Mucosa of descending colon (tissue), 3 donors: ENCODE data around the gene IGSF6. TPM values are rescaled to one million over a fixed set of nuclear protein-coding genes. Genes with fewer than 3 reads are reported as not detected.

Experiments used
- ATAC-seq: fragments of 200-7000 bp; cut with Tn5 transposase; one replicate; pipeline ENCODE4 v1.9.1; 2020; ENCODE audit warnings: mild to moderate bottlenecking, moderate library complexity
- DNase-seq, 3 donors: peaks; one replicate each; pipeline ENCODE4 v3.0.0-alpha.2; 2020
- H3K36me3 ChIP-seq: fragments of 200-600 bp; one replicate; pipeline ENCODE4 v1.8.0; 2021; ENCODE audit warnings: low read depth, mild to moderate bottlenecking
- H3K4me1 ChIP-seq: fragments of 200-600 bp; one replicate; pipeline ENCODE4 v1.8.0; 2021; ENCODE audit warnings: low read depth, mild to moderate bottlenecking
- H3K4me3 ChIP-seq: fragments of 200-600 bp; one replicate; pipeline ENCODE4 v1.8.0; 2021; ENCODE audit warnings: mild to moderate bottlenecking
- H3K9me3 ChIP-seq: fragments of 200-600 bp; one replicate; pipeline ENCODE4 v1.8.0; 2021; ENCODE audit warnings: mild to moderate bottlenecking
- CTCF ChIP-seq: fragments of 200-600 bp; IDR thresholded peaks from one replicate; pipeline ENCODE4 v1.8.0; 2022; ENCODE audit warnings: antibody characterized with exemption, mild to moderate bottlenecking
- intact Hi-C, 2 donors: fragments of 100-400 bp; cut with DNase I in 1 of 2; cut with micrococcal nuclease in 1 of 2; formaldehyde crosslinking; loops; one replicate each; pipeline versions ENCODE4 v1.11.0 to v1.11.1; 2022; cut with DNase I, micrococcal nuclease
- total RNA-seq, 3 donors: library from RNA; stranded (reverse); fragmentation: NEBNext Ultra II Directional in 2 of 3; extraction: Animal tissue kit (Norgen Biotek cat#: 25700) in 2 of 3; gene quantifications; one replicate each; pipeline versions ENCODE4 v1.2.1 to v1.2.4, GENCODE V29; 2021 to 2023
- donor health status: DM: no; HTN: no; CAD: no; lungs with moderate emphysema.
- donor health status: DM: no; HTN: no; CAD: no.
- donor health status: DM: no; HTN: yes; CAD: no.

Gene IGSF6
- total RNA-seq, 3 donors from 2014 or later: 3.5 to 7.3 (median 4.6) TPM

GRCh38 chr16:21644674-21645073 is 7.7 kb downstream of the IGSF6 start:
- Histone ChIP-seq H3K9me3 (no peaks in the 10 kb centered on the region), H3K36me3 (no peaks in the 10 kb centered on the region), H3K4me1 (peaks cover 9% of the 10 kb centered on the region), H3K4me3 (no peak overlapping the region)
- intact Hi-C loops: no loop called here
- TF ChIP-seq CTCF: no peak
- ATAC-seq (no peak), DNase-seq (no peak)

- ATAC-seq: no peak
- TF ChIP-seq CTCF: no peak
- no peak for DNase-seq
- H3K4me3 ChIP-seq: no peak overlapping the region
- H3K4me1 ChIP-seq: peaks cover 9% of the 10 kb centered on the region
- H3K9me3 ChIP-seq: no peaks in the 10 kb centered on the region
- intact Hi-C loops: no loop called here
- no peaks in the 10 kb centered on the region for H3K36me3 ChIP-seq
These were observed 8.6 kb downstream of the IGSF6 start for GRCh38 chr16:21643785-21644184.

GRCh38 chr16:21642861-21643260 is 9.5 kb downstream of the IGSF6 start:
- no peak for ATAC-seq
- intact Hi-C loops: no loop called here
- peaks cover 3% of the 10 kb centered on the region for H3K4me1 ChIP-seq

GRCh38 chr16:21641916-21642315 is 10.5 kb downstream of the IGSF6 start:
- TF ChIP-seq CTCF: no peak
- intact Hi-C loops: no loop called here
- Histone ChIP-seq H3K4me1 (no peaks in the 10 kb centered on the region), H3K9me3 (no peaks in the 10 kb centered on the region), H3K4me3 (no peak overlapping the region), H3K36me3 (no peaks in the 10 kb centered on the region)
- ATAC-seq (no peak), DNase-seq (no peak)

More at GRCh38 chr16:21642861-21643260, 9.5 kb downstream of the IGSF6 start:
- Histone ChIP-seq H3K36me3 (no peaks in the 10 kb centered on the region), H3K4me3 (no peak overlapping the region), H3K9me3 (no peaks in the 10 kb centered on the region)
- no peak for DNase-seq
- TF ChIP-seq CTCF: no peak

- DNase-seq: no peak
These were observed 12.9 kb downstream of the IGSF6 start for GRCh38 chr16:21639493-21639892.

More at GRCh38 chr16:21639493-21639892, 12.9 kb downstream of the IGSF6 start:
- Histone ChIP-seq H3K36me3 (no peaks in the 10 kb centered on the region), H3K4me1 (no peaks in the 10 kb centered on the region), H3K4me3 (no peak overlapping the region), H3K9me3 (no peaks in the 10 kb centered on the region)
- no peak for TF ChIP-seq CTCF
- no peak for ATAC-seq
- intact Hi-C loops: no loop called here
